Neural crest cell (in vitro differentiated cells): ENCODE measurements around the gene ELOA. TPM values are rescaled to one million over a fixed set of nuclear protein-coding genes. Genes with fewer than 3 reads are reported as not detected.
"Not testable (repeated sequence)": the region's sequence is repeated elsewhere in the genome, so short reads cannot be mapped to it uniquely, and the experiment has no call there.

Source experiments
- DNase-seq: peaks from one replicate; pipeline ENCODE4 v3.0.0; 2021; ENCODE audit warnings: low read depth, mixed read lengths, low spot score
- H3K27ac Mint-ChIP-seq: one replicate; pipeline ENCODE4 v1.8.0; 2021; ENCODE audit warnings: mild to moderate bottlenecking, mixed read lengths; ENCODE audit not compliant: unreplicated experiment
- H3K27me3 Mint-ChIP-seq: 2 replicates; pipeline ENCODE4 v1.8.0; 2021; ENCODE audit warnings: low read depth, mild to moderate bottlenecking, mixed read lengths
- H3K36me3 Mint-ChIP-seq: 2 replicates; pipeline ENCODE4 v1.8.0; 2021; ENCODE audit warnings: low read depth, mild to moderate bottlenecking, mixed read lengths
- H3K4me1 Mint-ChIP-seq: 2 replicates; pipeline ENCODE4 v1.8.0; 2021; ENCODE audit warnings: mixed read lengths
- H3K4me3 Mint-ChIP-seq: one replicate; pipeline ENCODE4 v1.8.0; 2021; ENCODE audit warnings: mild to moderate bottlenecking, mixed read lengths
- H3K9me3 Mint-ChIP-seq: 2 replicates; pipeline ENCODE4 v1.8.0; 2021; ENCODE audit warnings: mixed read lengths
- total RNA-seq: library from RNA; stranded (reverse); gene quantifications from 2 replicates; pipeline ENCODE4 v1.2.1, GENCODE V29; 2021
- TF ChIP-seq, protein P1 (sequence below): fragments of 200-600 bp; sonication (generic); conservative IDR thresholded peaks from 2 replicates; pipeline ENCODE4 v1.5.0; 2021; ENCODE audit warnings: antibody characterized with exemption, mild to moderate bottlenecking

ELOA gene
- total RNA-seq, 1 donor from 2014 or later: 45.8 TPM

- H3K9me3 Mint-ChIP-seq: no peaks in the 10 kb centered on the region
- H3K27me3 Mint-ChIP-seq: peaks cover 3% of the 10 kb centered on the region
- no peaks in the 10 kb centered on the region for H3K36me3 Mint-ChIP-seq
- no peak for DNase-seq
- TF ChIP-seq, protein P1, sequence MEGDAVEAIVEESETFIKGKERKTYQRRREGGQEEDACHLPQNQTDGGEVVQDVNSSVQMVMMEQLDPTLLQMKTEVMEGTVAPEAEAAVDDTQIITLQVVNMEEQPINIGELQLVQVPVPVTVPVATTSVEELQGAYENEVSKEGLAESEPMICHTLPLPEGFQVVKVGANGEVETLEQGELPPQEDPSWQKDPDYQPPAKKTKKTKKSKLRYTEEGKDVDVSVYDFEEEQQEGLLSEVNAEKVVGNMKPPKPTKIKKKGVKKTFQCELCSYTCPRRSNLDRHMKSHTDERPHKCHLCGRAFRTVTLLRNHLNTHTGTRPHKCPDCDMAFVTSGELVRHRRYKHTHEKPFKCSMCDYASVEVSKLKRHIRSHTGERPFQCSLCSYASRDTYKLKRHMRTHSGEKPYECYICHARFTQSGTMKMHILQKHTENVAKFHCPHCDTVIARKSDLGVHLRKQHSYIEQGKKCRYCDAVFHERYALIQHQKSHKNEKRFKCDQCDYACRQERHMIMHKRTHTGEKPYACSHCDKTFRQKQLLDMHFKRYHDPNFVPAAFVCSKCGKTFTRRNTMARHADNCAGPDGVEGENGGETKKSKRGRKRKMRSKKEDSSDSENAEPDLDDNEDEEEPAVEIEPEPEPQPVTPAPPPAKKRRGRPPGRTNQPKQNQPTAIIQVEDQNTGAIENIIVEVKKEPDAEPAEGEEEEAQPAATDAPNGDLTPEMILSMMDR: no peak
- H3K4me3 Mint-ChIP-seq: peak overlapping the region; percentile 75
- no peak overlapping the region for H3K27ac Mint-ChIP-seq
- peaks cover 18% of the 10 kb centered on the region for H3K4me1 Mint-ChIP-seq
Measured at GRCh38 chr1:23793861-23794731, 50.8 kb downstream of the ELOA start.

DNA sequence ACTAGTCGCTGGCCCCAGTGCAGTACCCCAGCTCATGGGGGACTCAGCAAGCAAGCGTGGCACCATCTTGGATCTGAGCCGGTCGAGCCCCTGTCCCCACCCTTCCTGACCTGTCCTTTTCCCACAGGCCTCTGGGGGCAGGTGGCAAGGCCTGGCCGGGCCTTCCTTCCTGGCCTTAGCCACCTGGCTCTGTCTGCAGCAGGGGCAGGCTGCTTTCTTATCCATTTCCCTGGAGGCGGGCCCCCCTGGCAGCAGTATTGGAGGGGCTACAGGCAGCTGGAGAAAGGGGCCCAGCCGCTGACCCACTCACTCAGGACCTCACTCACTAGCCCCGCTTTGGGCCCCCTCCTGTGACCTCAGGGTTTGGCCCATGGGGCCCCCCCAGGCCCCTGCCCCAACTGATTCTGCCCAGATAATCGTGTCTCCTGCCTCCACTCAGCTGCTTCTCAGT, 51.5 kb downstream of the ELOA start:
- not testable (repeated sequence) for DNase-seq, H3K27me3 Mint-ChIP-seq, H3K9me3 Mint-ChIP-seq, H3K27ac Mint-ChIP-seq, H3K36me3 Mint-ChIP-seq
- Mint-ChIP-seq H3K4me3 (peak overlapping the region; percentile 75), H3K4me1 (peaks cover 20% of the 10 kb centered on the region)

DNA sequence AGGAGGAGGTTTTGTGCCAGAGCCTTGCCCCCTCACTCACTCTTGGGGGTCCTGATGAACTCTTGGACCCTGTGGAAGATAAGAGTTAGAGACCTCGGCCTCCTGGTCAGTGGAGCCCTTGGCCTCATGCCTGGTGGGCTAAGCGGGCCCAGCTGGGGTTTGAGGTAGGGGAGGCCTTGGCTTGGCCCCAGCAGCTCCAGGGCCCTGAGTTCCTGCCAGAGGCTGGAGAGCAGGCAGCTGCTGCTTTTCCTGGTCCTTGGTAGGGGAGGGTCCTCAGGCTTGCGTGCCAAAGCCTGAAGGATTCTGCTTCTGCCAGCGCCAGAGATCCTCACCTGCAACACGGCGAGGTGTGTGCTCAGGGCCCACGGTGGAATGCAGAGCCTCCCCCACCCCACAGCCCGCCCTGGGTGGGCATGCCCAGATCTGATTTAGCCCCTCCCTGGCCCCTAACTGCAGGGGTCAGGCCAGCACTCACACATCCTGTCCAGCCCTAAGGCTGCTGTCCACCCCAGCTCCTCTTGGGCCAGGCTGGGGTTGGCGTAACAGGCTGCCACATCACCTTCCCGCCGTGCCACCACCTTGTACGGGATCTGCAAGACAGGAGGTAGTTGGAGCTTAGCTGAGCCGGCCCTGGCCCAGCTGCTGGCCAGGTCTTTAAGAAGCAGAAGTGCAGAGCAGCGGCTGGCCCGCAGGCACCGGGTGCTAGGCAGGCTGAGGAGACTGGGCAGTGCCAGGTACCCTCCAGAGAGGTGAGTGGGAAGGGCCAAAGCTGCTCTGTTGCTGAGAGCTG, 52.6 kb downstream of the ELOA start:
- no peaks in the 10 kb centered on the region for H3K9me3 Mint-ChIP-seq
- no peak overlapping the region for H3K27ac Mint-ChIP-seq
- no peaks in the 10 kb centered on the region for H3K36me3 Mint-ChIP-seq
- H3K4me1 Mint-ChIP-seq: peaks cover 14% of the 10 kb centered on the region
- peak overlapping the region; percentile 81 for H3K4me3 Mint-ChIP-seq
- TF ChIP-seq, protein P1: no peak
- peaks cover 5% of the 10 kb centered on the region for H3K27me3 Mint-ChIP-seq
- DNase-seq: no peak

- H3K4me1 Mint-ChIP-seq: peaks cover 11% of the 10 kb centered on the region
- no peaks in the 10 kb centered on the region for H3K36me3 Mint-ChIP-seq
- no peak overlapping the region for H3K27ac Mint-ChIP-seq
- peaks cover 2% of the 10 kb centered on the region for H3K27me3 Mint-ChIP-seq
- DNase-seq: no peak
- H3K9me3 Mint-ChIP-seq: no peaks in the 10 kb centered on the region
- TF ChIP-seq, protein P1: no peak
- peak overlapping the region; percentile 97 for H3K4me3 Mint-ChIP-seq
Measured at GRCh38 chr1:23796466-23797271, 53.4 kb downstream of the ELOA start.

- TF ChIP-seq, protein P1: no peak
- H3K27ac Mint-ChIP-seq: no peak overlapping the region
- H3K4me1 Mint-ChIP-seq: peaks cover 9% of the 10 kb centered on the region
- no peaks in the 10 kb centered on the region for H3K9me3 Mint-ChIP-seq
- peaks cover 2% of the 10 kb centered on the region for H3K27me3 Mint-ChIP-seq
- no peaks in the 10 kb centered on the region for H3K36me3 Mint-ChIP-seq
- peak overlapping the region; percentile 97 for H3K4me3 Mint-ChIP-seq
- DNase-seq: no peak
Measured at GRCh38 chr1:23797478-23798448, 54.5 kb downstream of the ELOA start.
